K562 (cell line): ENCODE results near the gene MFAP5. TPM values are rescaled to one million over a fixed set of nuclear protein-coding genes. Genes with fewer than 3 reads are reported as not detected.

Source experiments
- ATAC-seq: fragments of 200-7000 bp; cut with Tn5 transposase; 3 replicates; pipeline ENCODE4 v1.9.1; 2020; ENCODE audit warnings: moderate library complexity
- BruUV-seq: library from RNA; stranded (reverse); fragments of 400-500 nt; replicated peaks from 2 replicates; lab custom pipeline; 2021; lab: Mats Ljungman, UMichigan
- CTCF ChIA-PET: fragments of 300-600 bp; formaldehyde crosslinking; extraction: SDS; loops from one replicate; lab custom pipeline; 2021; ENCODE audit warnings: low intra/inter-chr PET ratio; lab: Yijun Ruan, JAX
- POLR2A ChIA-PET: fragments of 300-600, 350-650 bp; sonication (Branson Sonifier 250); formaldehyde crosslinking; extraction: SDS; loops from one replicate; lab custom pipeline; 2021; ENCODE audit warnings: antibody characterized with exemption, inconsistent platforms; lab: Yijun Ruan, JAX
- DNase-seq, 4 experiments: peaks; one replicate each; pipeline versions ENCODE4 v3.0.0 to v3.0.0-alpha.2; 2011 to 2018; ENCODE audit warnings: low spot score in 3 of 4, mixed read lengths in 3 of 4; ENCODE audit errors: extremely low read depth in 1 of 4
- FAIRE-seq: peaks from 2 replicates; lab custom pipeline; 2011; peaks lifted over from hg19 to GRCh38; lab: Jason Lieb, UNC
- H2AFZ ChIP-seq: 2 replicates; pipeline ENCODE4 v1.6.0; 2011; ENCODE audit warnings: low read depth, low read length, control low read depth, inconsistent platforms
- H3K27ac ChIP-seq: fragments of 200-600 bp; 3 replicates; pipeline ENCODE4 v1.8.0; 2011; ENCODE audit warnings: low read depth, mild to moderate bottlenecking, control low read depth, inconsistent platforms, low read length, moderate library complexity, mixed read lengths; ENCODE audit errors: extremely low read depth
- H3K27me3 ChIP-seq, 2 experiments: fragments of 300-600 bp in 1 of 2; 2 replicates in 1 of 2; 3 replicates in 1 of 2; pipeline versions ENCODE4 v1.6.0 to v1.8.0; 2011; ENCODE audit warnings: inconsistent platforms in 2 of 2, low read length in 2 of 2, mild to moderate bottlenecking in 1 of 2, mixed read lengths in 1 of 2, moderate library complexity in 1 of 2; ENCODE audit not compliant: control insufficient read depth in 2 of 2, insufficient read depth in 2 of 2
- H3K36me3 ChIP-seq: fragments of 300-600 bp; 3 replicates; pipeline ENCODE4 v1.8.0; 2011; ENCODE audit warnings: mild to moderate bottlenecking, low read length, inconsistent platforms; ENCODE audit not compliant: control insufficient read depth, insufficient read depth
- H3K4me1 ChIP-seq, 2 experiments: fragments of 200-600 bp in 1 of 2; replicated peaks in 1 of 2; 2 replicates in 1 of 2; 3 replicates in 1 of 2; pipeline versions ENCODE4 v1.5.1 to v1.8.0; 2011; ENCODE audit warnings: inconsistent platforms in 2 of 2, low read length in 2 of 2, mild to moderate bottlenecking in 1 of 2, mixed read lengths in 1 of 2, moderate library complexity in 1 of 2; ENCODE audit not compliant: control insufficient read depth in 2 of 2, insufficient read depth in 2 of 2
- H3K4me2 ChIP-seq: 2 replicates; pipeline ENCODE4 v1.6.1; 2011; ENCODE audit warnings: low read length, control low read depth, inconsistent platforms, mixed read lengths; ENCODE audit not compliant: insufficient read depth
- H3K4me3 ChIP-seq: fragments of 200-600 bp; sonication (generic), shearing (Covaris generic); 2 replicates; pipeline ENCODE4 v1.5.1; 2016; ENCODE audit warnings: control low read depth, inconsistent platforms
- H3K79me2 ChIP-seq: fragments of 200-600 bp; 3 replicates; pipeline ENCODE4 v1.8.0; 2011; ENCODE audit warnings: low read length, inconsistent platforms; ENCODE audit not compliant: control insufficient read depth, insufficient read depth
- H3K9ac ChIP-seq, 2 experiments: 2 replicates each; pipeline versions ENCODE4 v1.6.0 to v1.6.1; 2011; ENCODE audit warnings: low read depth in 2 of 2, low read length in 2 of 2, control low read depth in 1 of 2, inconsistent platforms in 1 of 2, mild to moderate bottlenecking in 1 of 2, mixed read lengths in 1 of 2; ENCODE audit not compliant: insufficient read depth in 1 of 2
- H3K9me1 ChIP-seq: one replicate; pipeline ENCODE4 v1.6.0; 2011; ENCODE audit warnings: inconsistent platforms, mild to moderate bottlenecking, low read length, moderate library complexity; ENCODE audit not compliant: control insufficient read depth, insufficient read depth
- H3K9me3 ChIP-seq: replicated peaks from 2 replicates; pipeline ENCODE4 v1.5.1; 2011; ENCODE audit warnings: low read depth, low read length, inconsistent platforms; ENCODE audit not compliant: control insufficient read depth, insufficient read depth
- H4K20me1 ChIP-seq: replicated peaks from 2 replicates; pipeline ENCODE4 v1.6.1; 2011; ENCODE audit warnings: low read length, inconsistent platforms, mixed read lengths; ENCODE audit not compliant: control insufficient read depth, insufficient read depth
- ATF4 ChIP-seq: fragments of 450-650 bp; formaldehyde crosslinking; IDR thresholded peaks from 2 replicates; pipeline ENCODE4 v1.4.0; 2022; ENCODE audit warnings: mild to moderate bottlenecking, moderate library complexity
- MGA ChIP-seq: fragments of 450-650 bp; IDR thresholded peaks from 2 replicates; pipeline ENCODE4 v1.6.1; 2016; ENCODE audit warnings: mild to moderate bottlenecking, moderate library complexity
- PHTF2 ChIP-seq: fragments of 250-450 bp; sonication (Bioruptor Pico); IDR thresholded peaks from 2 replicates; pipeline ENCODE4 v1.5.0; 2021; ENCODE audit warnings: mild to moderate bottlenecking
- SNRNP70 ChIP-seq: fragments of 200-400 bp; formaldehyde crosslinking; optimal IDR thresholded peaks from 2 replicates; pipeline ENCODE3; 2017; ENCODE audit warnings: low read depth, low read length
- TCF7L2 ChIP-seq: fragments of 150-350 bp; IDR thresholded peaks from 2 replicates; pipeline ENCODE4 v1.6.1; 2016; ENCODE audit warnings: low read depth, mild to moderate bottlenecking, low read length, moderate library complexity
- TCFL5 ChIP-seq: fragments of 250-450 bp; sonication (Bioruptor Pico); conservative IDR thresholded peaks from 2 replicates; pipeline ENCODE4 v1.6.1; 2021; ENCODE audit warnings: mild to moderate bottlenecking, moderate library complexity, matching md5 sums
- ZBTB49 ChIP-seq: sonication (generic); formaldehyde crosslinking; IDR thresholded peaks from 2 replicates; pipeline ENCODE4 v1.8.0; 2022; ENCODE audit warnings: missing genetic modification reagents, mild to moderate bottlenecking, borderline replicate concordance
- ZNF77 ChIP-seq: fragments of 250-450 bp; sonication (Bioruptor Pico); IDR thresholded peaks from 2 replicates; pipeline ENCODE4 v1.5.0; 2020
- ZNF785 ChIP-seq: fragments of 250-450 bp; sonication (Bioruptor Pico); IDR thresholded peaks from 2 replicates; pipeline ENCODE4 v1.4.0; 2020; ENCODE audit warnings: mild to moderate bottlenecking
- WGBS: fragments of 100-300 bp; shearing (Covaris generic); methylation state at CpG from one replicate; pipeline ENCODE4 v1.1.6; 2016; ENCODE audit warnings: low coverage, mixed read lengths; ENCODE audit not compliant: insufficient coverage; ENCODE audit errors: missing lambda C conversion rate; 5-methylcytosine and 5-hydroxymethylcytosine counted together
- in situ Hi-C: fragments of 300-500 bp; cut with MboI; formaldehyde crosslinking; loops from 4 replicates; pipeline ENCODE4 v1.15.0; 2018; ENCODE audit warnings: inconsistent platforms, mixed read lengths
- intact Hi-C: fragments of 100-400 bp; cut with micrococcal nuclease; formaldehyde crosslinking; loops from 2 replicates; pipeline ENCODE4 v1.14.2; 2022
- polyA plus RNA-seq, 8 experiments: library from polyadenylated mRNA; depleted of rRNA in 4 of 8; stranded (reverse) in 5 of 8; unstranded in 3 of 8; fragments of >200 nt; fragmentation: Nextera tagmentation in 2 of 8; fragmentation: Illumina TruSeq in 1 of 8; extraction: Ambion mirVana in 2 of 8; extraction: Trizol in 1 of 8; gene quantifications; 2 replicates each; pipeline versions ENCODE4 v1.2.1 to v1.2.3, GENCODE V29; 2011 to 2014; ENCODE audit warnings: inconsistent platforms in 1 of 8, missing spikeins in 1 of 8
- total RNA-seq, 7 experiments: library from RNA; depleted of rRNA in 6 of 7; stranded (reverse); fragments of >200 nt in 6 of 7; fragmentation: Illumina TruSeq in 2 of 7; extraction: Trizol in 2 of 7; gene quantifications; 2 replicates each; pipeline versions ENCODE4 v1.2.1 to v1.2.3, GENCODE V29; 2011 to 2021; ENCODE audit warnings: low replicate concordance in 1 of 7

Gene MFAP5
- total and polyA plus RNA-seq, 9 of the 15 experiments (the other 6 are each of a cell fraction or from before 2014, with no cell fraction given): not detected

GRCh38 chr12:8603286-8603685, 59.3 kb downstream of the MFAP5 start:
- H3K9me1 ChIP-seq: no peaks in the 10 kb centered on the region
- in situ Hi-C loops (no loop called here), intact Hi-C loops (no loop called here)
- TF ChIP-seq ATF4 (CRISPR knock-in tag) (no peak), PHTF2 (CRISPR knock-in tag) (no peak), MGA (no peak), TCFL5 (no peak), ZNF785 (CRISPR knock-in tag) (no peak), ZNF77 (CRISPR knock-in tag) (no peak), SNRNP70 (no peak), ZBTB49 (CRISPR knock-in tag) (no peak), TCF7L2 (no peak)
- H3K9ac ChIP-seq: no peak overlapping the region
- FAIRE-seq (no peak), DNase-seq (no peak), ATAC-seq (no peak)
- ChIA-PET CTCF (no interaction called here), POLR2A (no interaction called here)
- no peak overlapping the region for H3K4me2 ChIP-seq
- H3K27ac ChIP-seq: no peak overlapping the region
- BruUV-seq: no TSS peak
- H2AFZ ChIP-seq: no peak overlapping the region
- no peaks in the 10 kb centered on the region for H3K9me3 ChIP-seq
- peaks cover 0 to 4% of the 10 kb centered on the region in 2 experiments; a peak in 2 of 5 replicates for H3K4me1 ChIP-seq
- WGBS: 0% methylated on average over 2 of the region's 2 CpGs
- H4K20me1 ChIP-seq: no peaks in the 10 kb centered on the region
- H3K79me2 ChIP-seq: no peaks in the 10 kb centered on the region
- H3K27me3 ChIP-seq: peaks cover 9% of the 10 kb centered on the region in 2 experiments
- no peaks in the 10 kb centered on the region for H3K36me3 ChIP-seq
- no peak overlapping the region for H3K4me3 ChIP-seq
